HG02870 (cell line): ENCODE data around the gene ANKRD9.
"Not testable (repeated sequence)": the region's sequence is repeated elsewhere in the genome, so short reads cannot be mapped to it uniquely, and the experiment has no call there.

Source experiments
- ATAC-seq: cut with Tn5 transposase; IDR thresholded peaks from one replicate; pipeline ENCODE4 v1.9.1; 2021; ENCODE audit warnings: mild to moderate bottlenecking, moderate library complexity; ENCODE audit not compliant: unreplicated experiment

The ANKRD9 gene

GRCh38 chr14:102538602-102539543, 29.3 kb upstream of the ANKRD9 start:
- no peak for ATAC-seq

GRCh38 chr14:102537981-102538601, 28.5 kb upstream of the ANKRD9 start:
- no peak for ATAC-seq

DNA sequence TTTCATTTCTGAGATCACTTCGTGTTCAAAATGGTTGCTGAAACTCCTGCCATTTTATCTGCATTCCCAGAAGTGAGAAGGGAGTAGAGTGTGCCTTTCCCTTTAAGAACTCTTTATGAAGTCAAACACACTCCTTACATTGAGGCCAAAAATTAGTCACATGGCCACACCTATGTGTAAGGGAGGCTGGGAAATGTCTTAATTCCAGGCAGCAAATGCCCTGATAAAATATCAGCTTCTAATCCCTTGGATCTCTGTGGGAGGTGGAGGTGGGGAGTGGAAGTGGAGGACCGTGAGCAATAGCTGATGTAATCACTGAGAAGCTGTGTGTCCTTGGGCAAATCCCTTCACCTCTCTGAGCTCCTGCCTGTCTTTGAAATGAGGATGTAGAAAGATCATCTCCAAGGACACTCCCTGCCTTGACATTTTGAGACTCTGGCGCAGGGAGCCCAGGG, 22.7 kb upstream of the ANKRD9 start:
- ATAC-seq = no peak

DNA sequence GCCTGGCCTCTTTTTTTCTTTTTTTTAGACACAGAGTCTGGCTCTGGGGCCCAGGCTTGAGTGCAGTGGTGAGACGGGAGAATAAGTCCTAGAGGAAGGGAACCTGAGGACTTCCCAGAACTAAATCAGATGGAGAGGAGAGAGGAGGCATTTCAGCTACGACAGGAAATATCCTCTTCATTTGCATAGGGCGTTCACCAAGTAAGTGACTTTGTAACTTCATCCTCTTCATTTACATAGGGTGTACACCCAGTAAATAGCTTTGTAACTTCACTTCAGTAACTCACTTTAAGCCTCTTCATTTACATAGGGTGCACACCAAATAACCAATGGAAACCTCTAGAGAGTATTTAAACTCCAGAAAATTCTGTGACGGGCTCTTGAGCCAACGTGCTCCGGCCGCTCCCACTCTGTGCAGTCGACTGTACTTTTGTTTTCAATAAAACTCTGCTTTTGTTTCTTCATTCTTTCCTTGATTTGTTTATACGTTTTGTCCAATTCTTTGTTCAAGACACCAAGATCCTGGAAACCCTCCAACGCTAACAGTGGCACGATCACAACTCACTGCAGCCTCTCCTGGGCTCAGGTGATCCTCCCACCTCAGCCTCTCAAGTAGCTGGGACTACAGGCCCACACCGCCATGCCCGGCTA, 21.4 kb upstream of the ANKRD9 start:
- ATAC-seq = no peak

GRCh38 chr14:102528431-102529170, 19.0 kb upstream of the ANKRD9 start:
- ATAC-seq = no peak

GRCh38 chr14:102525929-102526497, 16.4 kb upstream of the ANKRD9 start:
- ATAC-seq = no peak

- ATAC-seq = no peak
Measured at GRCh38 chr14:102525219-102525928, 15.8 kb upstream of the ANKRD9 start.

DNA sequence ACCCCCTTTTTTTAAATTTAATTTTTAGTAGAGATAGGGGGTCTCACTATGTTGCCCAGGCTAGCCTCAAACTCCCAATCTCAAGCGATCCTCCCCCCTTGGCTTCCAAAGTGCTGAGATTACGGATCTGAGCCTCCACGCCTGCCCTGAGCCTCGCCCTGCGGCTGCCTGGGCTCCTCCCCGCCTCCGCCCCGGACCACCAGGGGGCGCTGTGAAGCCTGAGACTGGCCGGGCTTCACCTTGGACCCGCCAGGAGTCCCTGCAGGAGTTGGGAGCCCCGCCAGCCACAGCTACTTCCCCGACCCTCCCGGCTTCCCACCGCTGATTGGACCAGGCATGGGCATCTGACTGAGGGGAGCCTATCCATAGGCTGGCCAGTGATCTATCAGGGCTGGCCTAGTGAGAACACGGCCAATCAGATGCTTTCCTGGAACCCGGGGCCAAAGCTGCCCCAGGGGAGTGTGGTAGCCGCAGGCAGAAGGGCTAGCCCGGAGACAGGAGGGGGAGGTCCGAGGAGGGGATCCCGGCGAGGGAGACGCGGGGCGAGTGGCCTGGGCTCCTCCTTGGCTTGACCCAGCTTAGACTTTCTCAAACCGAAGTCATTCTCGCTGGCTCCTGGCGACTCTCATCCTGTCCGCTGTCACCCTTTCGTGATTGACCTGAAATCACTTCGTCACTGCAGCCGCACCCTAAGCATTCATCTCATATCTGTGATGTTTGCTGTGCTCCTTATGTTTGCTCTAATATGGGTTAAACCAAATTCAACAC, 15.1 kb upstream of the ANKRD9 start:
- ATAC-seq = peak; percentile 94

DNA sequence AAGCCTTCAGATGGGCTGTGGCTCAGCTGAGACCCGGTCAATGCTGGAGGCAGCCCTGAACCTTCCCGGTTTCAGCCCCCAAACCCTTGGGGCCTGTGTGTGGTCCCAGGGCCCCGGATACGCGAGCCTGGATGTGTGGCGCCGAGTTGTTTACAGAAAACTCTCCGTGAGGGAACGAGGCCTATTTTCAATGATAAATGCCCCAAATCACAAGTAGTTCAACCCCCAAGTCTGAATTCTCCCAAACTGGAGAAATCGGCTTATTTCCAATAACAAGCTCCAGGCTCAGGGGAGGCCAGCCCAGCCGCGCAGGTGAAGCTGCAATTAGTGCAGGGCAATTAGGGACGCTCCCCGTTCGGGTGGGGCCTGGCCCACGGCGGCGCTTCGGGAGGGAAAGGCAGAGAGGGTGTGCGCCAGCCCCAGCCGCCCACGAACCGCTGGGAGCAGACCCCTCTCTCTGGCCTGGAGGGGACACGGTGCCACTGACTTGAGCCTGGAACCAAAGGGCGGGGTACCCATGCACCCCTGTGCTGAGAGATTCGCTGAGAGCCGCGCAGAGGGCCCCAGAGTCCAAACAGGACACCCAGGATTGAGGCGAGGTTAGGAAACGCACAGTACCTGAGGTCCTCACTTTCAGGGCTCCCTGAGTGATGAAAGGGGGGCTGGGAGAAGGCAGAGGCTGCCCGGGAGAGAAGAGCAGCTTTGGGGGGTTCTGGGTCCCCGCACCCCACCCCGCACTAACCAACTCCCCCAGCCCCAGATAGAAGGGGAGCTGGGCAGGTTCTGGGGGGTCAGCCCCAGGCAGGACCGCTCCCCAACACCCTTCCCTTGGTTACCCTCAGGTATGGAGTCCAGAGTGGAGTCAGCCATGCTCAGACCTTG, 14.2 kb upstream of the ANKRD9 start:
- ATAC-seq = no peak

DNA sequence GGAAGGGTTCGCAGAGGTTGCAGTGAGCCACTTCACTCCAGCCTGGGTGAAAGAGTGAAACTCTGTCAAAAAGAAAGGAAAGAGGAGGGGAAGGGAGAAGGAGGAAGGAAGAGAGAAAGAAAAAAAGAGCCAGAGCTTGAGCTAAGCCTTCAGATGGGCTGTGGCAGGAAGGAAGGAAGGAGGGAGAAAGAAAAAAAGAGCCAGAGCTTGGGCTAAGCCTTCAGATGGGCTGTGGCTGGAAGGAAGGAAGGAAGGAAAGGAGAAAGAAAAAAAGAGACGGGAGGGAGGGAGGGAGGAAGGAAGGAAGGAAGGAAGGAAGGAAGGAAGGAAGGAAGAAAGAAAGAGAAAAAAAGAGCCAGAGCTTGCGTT, 13.6 kb upstream of the ANKRD9 start:
- no peak for ATAC-seq

GRCh38 chr14:102519709-102520108, 10.1 kb upstream of the ANKRD9 start:
- not testable (repeated sequence) for ATAC-seq

GRCh38 chr14:102518063-102518648, 8.6 kb upstream of the ANKRD9 start:
- ATAC-seq = no peak

GRCh38 chr14:102517392-102518062, 8.0 kb upstream of the ANKRD9 start:
- no peak for ATAC-seq

DNA sequence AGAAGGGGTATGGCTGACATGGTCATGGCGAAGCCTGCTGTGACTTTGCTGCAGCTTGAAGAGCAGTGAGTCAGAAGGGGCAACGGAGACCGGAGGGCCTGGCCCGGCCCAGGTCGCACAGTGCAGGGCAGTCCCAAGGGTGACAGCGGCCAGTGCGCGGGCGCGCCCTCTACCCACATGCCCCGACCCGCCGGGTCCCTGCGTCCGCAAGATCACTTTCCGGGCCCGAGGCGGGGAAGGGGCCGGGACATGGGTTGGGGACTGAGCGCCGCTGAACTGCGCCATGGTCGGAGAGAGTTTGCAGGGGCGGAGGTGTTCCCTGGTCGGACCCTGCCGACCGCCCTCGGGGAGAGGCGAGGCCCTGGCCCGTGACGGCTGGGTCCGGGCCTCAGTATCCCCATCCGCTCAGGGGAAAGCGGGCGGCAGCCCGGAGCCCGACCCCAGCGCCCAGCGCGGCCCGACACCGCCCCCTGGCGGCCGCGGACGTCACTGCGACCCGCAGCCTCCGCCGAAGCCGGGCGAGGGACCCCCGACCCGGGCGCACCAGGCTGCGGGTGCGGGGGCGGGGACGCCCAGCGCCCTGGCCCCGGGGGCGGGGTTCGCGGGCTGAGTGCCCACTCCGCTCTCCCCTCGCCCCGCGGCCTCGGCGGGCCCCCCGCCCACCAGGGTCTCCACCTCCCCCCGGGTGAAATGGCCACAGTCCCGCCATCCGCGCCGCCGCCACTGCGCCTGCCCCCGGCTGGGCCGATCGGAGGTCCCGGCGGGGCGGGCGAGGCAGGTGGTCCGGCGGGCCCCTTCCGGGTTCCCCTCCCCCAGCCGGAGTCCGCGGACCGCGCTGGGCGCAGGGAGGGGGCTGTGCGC, 7.2 kb upstream of the ANKRD9 start:
- no peak for ATAC-seq

DNA sequence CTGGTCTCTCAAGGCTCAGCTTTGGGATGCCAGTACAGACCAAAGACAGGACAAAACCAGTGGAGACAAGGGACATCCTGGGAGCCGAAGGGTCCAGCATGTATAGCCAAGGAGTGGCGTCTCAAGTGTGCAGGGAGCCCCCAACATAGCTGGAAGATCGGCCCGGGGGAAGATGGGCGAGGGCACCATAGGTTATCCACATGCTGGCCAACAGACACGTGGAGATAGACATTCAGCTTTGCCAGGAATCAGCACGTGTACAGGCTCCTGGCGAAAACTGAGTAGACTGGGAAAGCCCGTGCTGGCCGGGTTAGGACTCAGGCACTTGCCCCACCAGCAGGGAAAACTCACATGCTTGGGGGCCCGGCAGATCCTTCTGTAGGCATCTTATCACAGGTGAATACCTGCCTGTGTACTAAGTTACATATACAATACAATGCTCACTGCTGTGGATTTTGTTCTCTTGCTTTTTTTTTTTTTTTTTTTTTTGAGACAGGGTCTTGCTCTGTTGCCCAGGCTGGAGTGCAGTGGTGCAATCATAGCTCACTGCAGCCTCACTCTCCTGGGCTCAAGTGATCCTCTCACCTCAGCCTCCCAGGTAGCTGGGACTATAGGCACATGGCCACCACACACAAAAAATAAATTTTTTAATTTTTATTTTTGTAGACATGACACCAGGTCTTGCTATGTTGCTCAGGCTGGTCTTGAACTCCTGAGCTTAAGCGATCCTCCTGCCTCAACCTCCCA, 5.6 kb upstream of the ANKRD9 start:
- no peak for ATAC-seq
